A204.1 (cell line): ENCODE results near the gene RFX8.

Experiments
- FAIRE-seq: peaks from 2 replicates; lab custom pipeline; 2012; peaks lifted over from hg19 to GRCh38; lab: Jason Lieb, UNC

The RFX8 gene

DNA sequence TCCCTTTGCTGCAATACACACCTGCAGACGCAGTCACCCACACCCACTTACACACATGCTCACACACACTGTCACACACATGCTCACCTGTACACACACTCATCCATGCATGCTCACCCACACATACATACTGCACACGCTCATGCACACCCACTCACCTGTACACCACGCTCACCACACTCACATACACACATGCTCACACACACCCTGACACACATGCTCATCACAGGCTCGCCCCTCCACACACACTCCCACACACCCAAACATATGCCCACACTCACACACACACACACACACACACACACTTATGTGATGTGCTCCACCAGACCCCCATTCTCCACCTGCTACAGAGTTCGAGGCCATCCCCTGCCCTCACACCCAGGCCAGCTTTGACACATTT is 64.8 kb downstream of the RFX8 start:
- FAIRE-seq, result no peak

- FAIRE-seq, result no peak
Observed at GRCh38 chr2:101409699-101410098, 65.2 kb downstream of the RFX8 start.

DNA sequence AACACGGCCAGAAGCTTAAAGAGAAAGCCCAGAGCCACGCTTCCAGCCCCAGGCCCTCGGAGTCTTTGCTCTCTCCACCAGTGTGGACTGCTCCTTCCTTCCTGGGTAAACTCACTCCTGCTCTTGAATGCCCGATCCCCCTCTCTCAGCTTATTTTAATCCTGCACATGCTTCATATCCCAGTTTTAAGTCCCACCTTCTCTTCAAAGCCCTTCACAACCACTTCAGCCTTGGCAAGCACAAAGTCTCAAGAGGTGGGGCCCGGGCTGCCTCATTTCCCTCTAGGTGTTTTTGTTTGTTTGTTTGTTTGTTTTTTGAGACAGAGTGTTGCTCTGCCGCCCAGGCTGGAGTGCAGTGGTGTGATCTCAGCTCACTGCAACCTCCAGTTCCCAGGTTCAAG is 66.0 kb downstream of the RFX8 start:
- no peak for FAIRE-seq

GRCh38 chr2:101405351-101405899 is 69.5 kb downstream of the RFX8 start:
- no peak for FAIRE-seq

- FAIRE-seq, result no peak
Observed at GRCh38 chr2:101403745-101404144, 71.2 kb downstream of the RFX8 start.

DNA sequence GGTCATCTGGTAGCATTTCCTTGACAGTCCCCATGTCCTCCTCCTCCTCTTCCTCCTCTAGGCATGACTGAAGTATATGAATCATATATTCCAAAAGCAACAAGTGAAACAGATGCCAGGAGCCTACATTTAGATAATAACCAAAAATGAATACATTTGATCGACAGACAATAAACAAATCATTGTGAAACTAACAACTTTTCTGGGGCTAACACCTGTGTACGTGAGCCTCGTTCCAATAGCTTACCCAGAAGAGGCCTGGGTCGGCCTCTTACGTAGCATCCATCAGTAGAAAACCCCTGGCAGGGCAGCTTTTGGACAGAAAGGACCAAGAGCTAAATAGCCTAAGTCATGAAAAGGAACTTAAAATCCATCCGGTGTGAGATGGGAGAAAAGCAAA is 72.3 kb downstream of the RFX8 start:
- no peak for FAIRE-seq

GRCh38 chr2:101401906-101402305 is 73.0 kb downstream of the RFX8 start:
- FAIRE-seq, result no peak

DNA sequence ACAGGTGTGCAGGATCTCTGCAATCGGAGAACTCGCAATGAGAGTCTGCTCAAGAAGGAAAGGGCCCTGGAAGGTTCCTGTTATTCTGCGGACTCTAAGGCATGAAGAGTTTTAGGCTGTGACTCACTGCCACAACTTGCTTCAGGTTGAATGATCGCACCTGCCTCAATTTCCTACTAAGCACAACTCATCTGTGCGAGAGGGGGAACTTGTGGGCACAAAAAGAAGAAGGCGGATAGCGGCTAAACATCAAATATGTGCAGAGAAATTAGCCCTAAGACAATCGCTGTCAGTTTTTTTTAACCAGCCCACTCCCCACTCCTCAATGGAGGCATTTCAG is 73.6 kb downstream of the RFX8 start:
- no peak for FAIRE-seq

DNA sequence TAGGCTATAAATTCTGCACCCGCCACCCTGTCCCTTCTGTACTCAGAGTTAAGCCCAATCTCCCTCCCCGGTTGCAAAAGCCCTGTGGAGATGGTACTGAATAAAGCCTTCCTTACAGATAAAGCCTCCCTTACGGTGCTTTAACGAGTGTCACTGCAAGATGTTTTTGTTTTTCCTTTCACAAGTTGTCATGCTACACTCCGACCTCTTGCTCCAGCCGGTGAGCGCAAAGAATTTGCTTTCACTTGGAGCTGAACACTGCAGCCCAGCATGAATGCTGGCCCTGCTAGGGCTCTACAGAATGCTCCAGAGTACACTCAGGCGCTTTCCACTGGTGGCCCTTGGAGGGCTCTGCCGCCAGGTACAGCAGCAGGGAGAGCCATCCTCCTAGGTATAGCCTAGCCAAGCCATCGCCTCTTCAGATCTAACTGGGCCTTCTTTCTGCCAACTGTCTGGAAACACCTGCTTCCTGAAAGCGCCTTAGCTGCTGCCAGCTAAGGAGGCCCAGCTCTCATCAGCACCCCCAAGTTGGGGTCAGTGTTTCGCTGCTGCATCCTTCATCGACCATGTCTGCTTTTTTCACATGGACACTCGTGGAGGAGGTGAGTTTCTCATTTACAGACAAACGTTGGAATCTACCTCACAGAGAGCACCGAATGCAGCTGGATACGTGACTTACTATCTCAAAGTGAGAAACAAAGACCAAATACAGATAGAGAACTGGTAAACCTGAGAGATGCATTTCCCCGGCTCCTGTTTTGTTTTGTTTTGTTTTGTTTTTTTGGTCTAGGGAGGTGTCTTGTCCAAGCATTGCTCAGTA is 74.2 kb downstream of the RFX8 start:
- FAIRE-seq, result no peak

- FAIRE-seq, result no peak
Observed at GRCh38 chr2:101400048-101400447, 74.9 kb downstream of the RFX8 start.

DNA sequence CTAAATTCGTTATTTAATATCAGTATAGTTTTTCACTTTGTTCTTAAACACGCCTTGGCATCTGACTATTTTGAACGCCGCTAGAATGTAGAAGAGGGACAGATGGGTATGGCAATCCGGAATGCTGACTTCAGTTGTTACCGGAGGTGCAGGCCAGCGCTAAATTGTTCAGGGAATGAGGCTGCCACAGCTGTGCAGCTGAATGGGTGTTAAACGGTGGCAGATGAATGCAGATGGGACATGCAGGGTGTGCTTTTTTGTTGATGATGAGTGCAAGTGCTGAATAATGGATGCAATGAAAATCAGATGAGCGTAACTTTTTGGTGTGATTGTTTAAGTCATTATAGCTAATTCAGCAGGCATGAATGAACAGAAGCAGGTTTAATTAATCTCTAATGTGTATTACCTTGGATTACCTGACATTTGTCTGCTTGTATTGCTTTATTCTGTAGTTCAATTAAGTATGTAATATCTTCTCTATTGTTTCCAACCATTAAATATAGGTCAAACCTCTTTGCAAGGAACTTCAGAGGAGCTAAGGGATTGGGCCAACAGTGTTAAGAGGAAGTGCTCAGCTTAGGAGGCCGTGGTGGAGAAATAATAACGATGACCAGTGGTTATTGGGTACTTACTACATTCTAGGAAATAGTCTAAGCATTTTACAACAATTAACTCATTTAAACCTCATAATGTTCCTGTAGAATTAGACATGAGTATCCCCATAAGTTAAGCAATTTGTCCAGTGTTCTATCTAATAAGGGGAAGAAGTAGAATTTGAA is 75.7 kb downstream of the RFX8 start:
- no peak for FAIRE-seq

- FAIRE-seq, result no peak
Observed at GRCh38 chr2:101398116-101398821, 76.6 kb downstream of the RFX8 start.

DNA sequence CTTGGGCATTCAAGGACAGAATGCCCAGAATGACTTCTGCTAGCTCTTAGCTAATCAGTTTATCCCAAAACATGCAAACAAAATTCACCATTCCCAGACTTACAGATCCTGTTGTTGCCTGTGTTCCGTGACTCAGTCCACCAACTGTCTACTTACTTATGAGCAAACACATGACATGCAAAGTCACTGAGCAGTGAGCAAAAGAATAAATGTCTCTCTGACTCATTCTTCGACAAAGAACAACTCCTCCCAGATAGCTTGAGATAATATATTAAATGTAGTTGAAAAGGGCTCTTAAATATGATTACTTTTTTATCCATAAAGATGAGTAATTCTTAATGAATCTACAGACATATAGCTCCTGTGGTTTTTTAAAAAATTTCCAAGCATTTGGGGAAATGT is 78.6 kb downstream of the RFX8 start:
- no peak for FAIRE-seq

DNA sequence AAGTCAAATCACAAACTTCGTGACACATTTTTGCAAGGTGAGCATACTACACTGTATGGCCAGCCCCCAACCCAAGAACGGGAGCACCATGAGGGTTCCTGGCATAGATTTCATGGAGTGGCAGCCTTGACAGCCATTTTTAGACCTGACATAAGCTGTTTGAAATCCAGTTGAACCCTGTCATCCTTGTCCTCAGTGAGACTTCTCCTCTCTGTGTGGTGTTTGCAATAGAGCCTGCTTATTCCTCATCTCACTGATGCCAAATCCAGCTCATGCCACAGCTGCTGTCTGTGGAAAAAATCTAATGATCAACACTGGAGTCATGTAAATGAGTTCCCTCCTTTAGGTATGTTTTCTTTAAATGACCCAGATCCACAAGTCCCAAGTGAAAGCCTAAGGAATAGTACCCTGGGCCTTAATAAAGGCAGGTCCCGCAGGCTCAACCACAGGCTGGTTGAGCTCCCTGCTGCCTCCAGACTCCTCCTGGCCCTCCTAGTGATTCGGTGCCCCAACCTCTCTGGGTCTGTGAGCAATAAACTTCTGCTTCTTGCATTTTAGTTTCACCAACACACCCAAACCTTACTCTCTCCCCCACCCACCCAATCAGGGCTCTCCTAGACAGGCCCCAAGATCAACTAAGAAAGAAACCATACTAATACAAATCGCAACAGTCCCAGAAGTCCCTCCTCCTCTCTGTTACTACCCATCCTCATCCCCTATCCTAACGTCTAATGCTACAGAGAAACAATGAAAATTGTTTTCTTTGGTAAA is 79.2 kb downstream of the RFX8 start:
- no peak for FAIRE-seq

DNA sequence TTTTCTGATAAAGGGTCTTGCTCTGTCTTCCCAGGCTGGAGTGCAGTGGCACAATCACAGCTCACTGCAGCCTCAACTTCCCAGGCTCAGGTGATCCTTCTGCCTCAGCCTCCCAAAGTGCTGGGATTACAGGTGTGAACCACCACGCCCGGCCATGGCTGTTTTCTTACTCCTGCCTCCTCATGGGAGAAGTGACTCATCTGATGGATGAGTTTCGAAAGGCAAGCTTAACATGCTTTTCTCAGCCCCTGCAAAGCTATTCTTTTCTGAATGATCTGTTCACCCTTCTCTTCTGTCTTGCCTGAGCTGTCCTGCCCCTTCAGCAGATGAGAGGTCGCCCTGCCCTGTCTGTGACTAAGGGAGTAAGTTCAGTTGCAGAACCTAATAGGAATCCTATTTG is 86.7 kb downstream of the RFX8 start:
- FAIRE-seq, result no peak

GRCh38 chr2:101387151-101387834 is 87.6 kb downstream of the RFX8 start, which contains the start of gene CREG2:
TSS of gene CREG2 (minus strand) at chr2:101387503. CDS start at chr2:101387457, 46 bp downstream.
- FAIRE-seq, result no peak

DNA sequence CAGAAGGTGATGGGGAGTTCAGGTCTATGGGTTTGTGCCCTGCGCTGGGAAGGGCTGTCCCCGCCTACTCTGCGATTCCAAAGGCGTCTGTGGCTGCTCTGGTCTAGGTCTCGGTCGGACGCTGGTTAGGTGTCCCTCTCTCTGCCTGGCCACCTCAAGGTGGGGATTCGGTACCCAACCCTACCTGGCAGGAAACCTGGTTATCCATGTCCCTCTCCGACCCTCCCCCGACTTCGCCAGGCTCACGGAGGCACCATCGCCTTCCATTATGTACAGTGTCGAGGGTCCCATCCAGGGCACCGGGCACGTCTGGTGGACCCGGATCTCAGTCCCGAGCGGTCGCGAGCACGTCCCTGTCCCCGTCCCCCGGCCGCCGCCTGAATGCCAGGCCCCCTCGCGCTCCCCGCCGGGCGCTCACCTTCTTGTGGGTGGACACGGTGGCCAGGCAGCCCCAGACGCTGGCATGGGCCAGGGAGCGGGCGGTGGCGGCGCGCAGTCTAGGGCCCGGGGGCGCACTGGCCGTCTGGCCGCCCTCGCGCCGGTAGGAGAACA is 88.2 kb downstream of the RFX8 start:
- no peak for FAIRE-seq

GRCh38 chr2:101383016-101383541 is 91.8 kb downstream of the RFX8 start:
- no peak for FAIRE-seq

GRCh38 chr2:101382442-101382841 is 92.5 kb downstream of the RFX8 start:
- no peak for FAIRE-seq

GRCh38 chr2:101380376-101380775 is 94.5 kb downstream of the RFX8 start:
- FAIRE-seq, result no peak

DNA sequence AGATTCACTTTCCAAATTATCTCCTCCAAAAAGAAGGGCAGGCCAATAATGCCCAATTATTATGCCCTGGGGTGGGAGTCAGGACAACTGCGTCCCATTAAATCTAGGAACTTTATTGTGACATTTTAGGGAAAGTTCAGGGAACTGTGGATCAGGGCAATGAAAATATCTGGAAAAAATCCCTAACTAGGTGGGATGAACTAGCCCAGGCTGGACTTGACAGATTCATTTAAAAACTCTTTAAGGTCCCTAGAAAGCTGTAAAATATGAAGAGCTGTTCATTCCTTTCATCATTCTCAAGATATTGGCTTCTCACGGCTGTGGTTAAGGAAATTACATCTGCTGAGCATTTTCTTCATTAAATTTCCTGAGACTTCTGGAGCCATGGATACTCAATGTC is 95.8 kb downstream of the RFX8 start:
- no peak for FAIRE-seq
